SU-DHL-6 (cell line): Measurements from ENCODE around the gene ADRB1.

ENCODE experiments used
- H2AFZ ChIP-seq: fragments of 200-600 bp; sonication (generic); 2 replicates; pipeline ENCODE4 v1.6.1; 2014; ENCODE audit warnings: low read depth, mild to moderate bottlenecking, moderate library complexity, mixed read lengths, antibody characterized with exemption, low read length; ENCODE audit not compliant: severe bottlenecking
- H3F3A ChIP-seq: fragments of 200-600 bp; shearing (Covaris generic); 2 replicates; pipeline ENCODE4 v1.6.0; 2016; ENCODE audit warnings: antibody characterized with exemption, mild to moderate bottlenecking; ENCODE audit not compliant: insufficient read depth
- H3K27ac ChIP-seq: fragments of 200-600 bp; sonication (generic); 2 replicates; pipeline ENCODE4 v1.5.1; 2016; ENCODE audit warnings: low read depth, mild to moderate bottlenecking, low read length, moderate library complexity, mixed read lengths
- H3K27me3 ChIP-seq: fragments of 200-600 bp; sonication (generic), shearing (Covaris generic); 2 replicates; pipeline ENCODE4 v1.6.0; 2014; ENCODE audit warnings: mild to moderate bottlenecking, low read length
- H3K36me3 ChIP-seq: fragments of 200-600 bp; sonication (generic); 2 replicates; pipeline ENCODE4 v1.6.1; 2014; ENCODE audit warnings: mild to moderate bottlenecking, low read length, mixed read lengths
- H3K4me2 ChIP-seq: fragments of 300-600, 200-600 bp; shearing (Covaris generic), sonication (generic); 2 replicates; pipeline ENCODE4 v1.6.0; 2014; ENCODE audit warnings: low read length, low read depth, mild to moderate bottlenecking; ENCODE audit not compliant: poor library complexity, severe bottlenecking
- H3K4me3 ChIP-seq: fragments of 200-600 bp; sonication (generic); 2 replicates; pipeline ENCODE4 v1.5.1; 2014; ENCODE audit warnings: antibody characterized with exemption, low read length, mild to moderate bottlenecking, mixed read lengths; ENCODE audit not compliant: insufficient read depth, poor library complexity, severe bottlenecking
- H3K79me2 ChIP-seq: fragments of 200-600 bp; sonication (generic); 2 replicates; pipeline ENCODE4 v1.6.1; 2014; ENCODE audit warnings: mild to moderate bottlenecking, low read length, moderate library complexity; ENCODE audit not compliant: insufficient read depth
- H3K9ac ChIP-seq: fragments of 200-600 bp; sonication (generic); 2 replicates; pipeline ENCODE4 v1.7.0; 2014; ENCODE audit warnings: mild to moderate bottlenecking, low read length
- H3K9me2 ChIP-seq: fragments of 200-600 bp; sonication (generic); replicated peaks from 2 replicates; pipeline ENCODE4 v1.6.1; 2014; ENCODE audit warnings: low read length; ENCODE audit not compliant: insufficient read depth
- H3K9me3 ChIP-seq: fragments of 200-600 bp; sonication (generic); 2 replicates; pipeline ENCODE4 v1.6.1; 2014; ENCODE audit warnings: low read length, mixed read lengths; ENCODE audit not compliant: insufficient read depth
- H4K20me1 ChIP-seq: fragments of 200-600 bp; sonication (generic); 2 replicates; pipeline ENCODE4 v1.6.1; 2014; ENCODE audit warnings: low read depth, mild to moderate bottlenecking, antibody characterized with exemption, low read length, moderate library complexity, mixed read lengths
- EZH2phosphoT487 ChIP-seq: fragments of 200-600 bp; sonication (generic), shearing (Covaris generic); conservative IDR thresholded peaks from 2 replicates; pipeline ENCODE4 v1.6.1; 2018; ENCODE audit warnings: mild to moderate bottlenecking, antibody characterized with exemption, low read length, moderate library complexity, mixed read lengths
- TF ChIP-seq, protein P1 (sequence below): fragments of 200-600 bp; sonication (generic); IDR thresholded peaks from one replicate; pipeline ENCODE4 v1.5.1; 2017; ENCODE audit warnings: antibody characterized with exemption, mild to moderate bottlenecking, low read length, moderate library complexity; ENCODE audit not compliant: insufficient read depth, poor library complexity, severe bottlenecking

The ADRB1 gene

DNA sequence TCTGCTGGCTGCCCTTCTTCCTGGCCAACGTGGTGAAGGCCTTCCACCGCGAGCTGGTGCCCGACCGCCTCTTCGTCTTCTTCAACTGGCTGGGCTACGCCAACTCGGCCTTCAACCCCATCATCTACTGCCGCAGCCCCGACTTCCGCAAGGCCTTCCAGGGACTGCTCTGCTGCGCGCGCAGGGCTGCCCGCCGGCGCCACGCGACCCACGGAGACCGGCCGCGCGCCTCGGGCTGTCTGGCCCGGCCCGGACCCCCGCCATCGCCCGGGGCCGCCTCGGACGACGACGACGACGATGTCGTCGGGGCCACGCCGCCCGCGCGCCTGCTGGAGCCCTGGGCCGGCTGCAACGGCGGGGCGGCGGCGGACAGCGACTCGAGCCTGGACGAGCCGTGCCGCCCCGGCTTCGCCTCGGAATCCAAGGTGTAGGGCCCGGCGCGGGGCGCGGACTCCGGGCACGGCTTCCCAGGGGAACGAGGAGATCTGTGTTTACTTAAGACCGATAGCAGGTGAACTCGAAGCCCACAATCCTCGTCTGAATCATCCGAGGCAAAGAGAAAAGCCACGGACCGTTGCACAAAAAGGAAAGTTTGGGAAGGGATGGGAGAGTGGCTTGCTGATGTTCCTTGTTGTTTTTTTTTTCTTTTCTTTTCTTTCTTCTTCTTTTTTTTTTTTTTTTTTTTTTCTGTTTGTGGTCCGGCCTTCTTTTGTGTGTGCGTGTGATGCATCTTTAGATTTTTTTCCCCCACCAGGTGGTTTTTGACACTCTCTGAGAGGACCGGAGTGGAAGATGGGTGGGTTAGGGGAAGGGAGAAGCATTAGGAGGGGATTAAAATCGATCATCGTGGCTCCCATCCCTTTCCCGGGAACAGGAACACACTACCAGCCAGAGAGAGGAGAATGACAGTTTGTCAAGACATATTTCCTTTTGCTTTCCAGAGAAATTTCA, 1.7 kb downstream of the ADRB1 start:
- Histone ChIP-seq H3K9me2 (no peaks in the 10 kb centered on the region), H3K79me2 (no peaks in the 10 kb centered on the region), H3K27ac (no peak overlapping the region), H3K27me3 (no peaks in the 10 kb centered on the region), H3K9me3 (no peaks in the 10 kb centered on the region), H3K9ac (no peak overlapping the region), H3K4me2 (no peak overlapping the region), H4K20me1 (no peaks in the 10 kb centered on the region), H3K4me3 (no peak overlapping the region), H3F3A (no peaks in the 10 kb centered on the region), H3K36me3 (no peaks in the 10 kb centered on the region), H2AFZ (no peak overlapping the region)
- no peak for TF ChIP-seq EZH2phosphoT487
- TF ChIP-seq, protein P1, sequence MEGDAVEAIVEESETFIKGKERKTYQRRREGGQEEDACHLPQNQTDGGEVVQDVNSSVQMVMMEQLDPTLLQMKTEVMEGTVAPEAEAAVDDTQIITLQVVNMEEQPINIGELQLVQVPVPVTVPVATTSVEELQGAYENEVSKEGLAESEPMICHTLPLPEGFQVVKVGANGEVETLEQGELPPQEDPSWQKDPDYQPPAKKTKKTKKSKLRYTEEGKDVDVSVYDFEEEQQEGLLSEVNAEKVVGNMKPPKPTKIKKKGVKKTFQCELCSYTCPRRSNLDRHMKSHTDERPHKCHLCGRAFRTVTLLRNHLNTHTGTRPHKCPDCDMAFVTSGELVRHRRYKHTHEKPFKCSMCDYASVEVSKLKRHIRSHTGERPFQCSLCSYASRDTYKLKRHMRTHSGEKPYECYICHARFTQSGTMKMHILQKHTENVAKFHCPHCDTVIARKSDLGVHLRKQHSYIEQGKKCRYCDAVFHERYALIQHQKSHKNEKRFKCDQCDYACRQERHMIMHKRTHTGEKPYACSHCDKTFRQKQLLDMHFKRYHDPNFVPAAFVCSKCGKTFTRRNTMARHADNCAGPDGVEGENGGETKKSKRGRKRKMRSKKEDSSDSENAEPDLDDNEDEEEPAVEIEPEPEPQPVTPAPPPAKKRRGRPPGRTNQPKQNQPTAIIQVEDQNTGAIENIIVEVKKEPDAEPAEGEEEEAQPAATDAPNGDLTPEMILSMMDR: no peak

- Histone ChIP-seq H4K20me1 (no peaks in the 10 kb centered on the region), H2AFZ (no peak overlapping the region), H3K79me2 (no peaks in the 10 kb centered on the region), H3F3A (no peaks in the 10 kb centered on the region), H3K9me3 (no peaks in the 10 kb centered on the region), H3K27me3 (no peaks in the 10 kb centered on the region), H3K4me2 (no peak overlapping the region), H3K36me3 (no peaks in the 10 kb centered on the region), H3K4me3 (no peak overlapping the region), H3K9me2 (no peaks in the 10 kb centered on the region), H3K27ac (no peak overlapping the region), H3K9ac (no peak overlapping the region)
- TF ChIP-seq, protein P1: no peak
- TF ChIP-seq EZH2phosphoT487: no peak
These were observed 2.4 kb downstream of the ADRB1 start for GRCh38 chr10:114046087-114046458.

DNA sequence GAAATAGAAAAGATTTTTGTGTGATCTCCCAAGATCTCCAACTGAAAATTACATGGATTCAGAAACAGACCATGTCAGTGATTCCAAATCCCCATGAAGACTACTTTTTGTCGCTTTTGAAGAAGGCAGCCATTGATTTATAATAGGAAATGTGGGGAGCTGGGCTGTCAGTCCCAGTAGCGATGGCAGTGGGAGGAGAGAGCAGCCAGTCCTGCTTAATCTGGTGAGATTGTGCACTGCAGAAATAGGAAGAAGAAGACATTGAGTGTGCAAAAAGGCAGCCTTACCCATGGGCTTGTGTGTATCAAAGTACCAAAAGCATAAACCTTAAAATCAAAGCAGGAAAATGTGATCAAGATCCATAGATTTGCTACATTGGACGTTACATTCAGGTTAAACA, 4.8 kb downstream of the ADRB1 start:
- Histone ChIP-seq H3K27me3 (no peaks in the 10 kb centered on the region), H3K4me3 (no peak overlapping the region)
- TF ChIP-seq, protein P1: no peak
- no peak for TF ChIP-seq EZH2phosphoT487

More for the DNA sequence above, 4.8 kb downstream of the ADRB1 start:
- Histone ChIP-seq H4K20me1 (no peaks in the 10 kb centered on the region), H3K9me2 (no peaks in the 10 kb centered on the region), H3K9me3 (no peaks in the 10 kb centered on the region), H3F3A (no peaks in the 10 kb centered on the region), H3K27ac (no peak overlapping the region), H3K9ac (no peak overlapping the region), H3K36me3 (no peaks in the 10 kb centered on the region), H2AFZ (no peak overlapping the region), H3K4me2 (no peak overlapping the region), H3K79me2 (no peaks in the 10 kb centered on the region)
